WTC11 (cell line): Measurements from ENCODE around the gene KLK2. TPM values are rescaled to one million over a fixed set of nuclear protein-coding genes. Genes with fewer than 3 reads are reported as not detected.

Source experiments
- ATAC-seq: fragments of 200-7000 bp; cut with Tn5 transposase; 2 replicates; pipeline ENCODE4 v1.10.0; 2021; ENCODE audit warnings: mild to moderate bottlenecking, moderate library complexity
- CTCF ChIA-PET: fragments of 300-600 bp; sonication (Branson Sonifier 250); formaldehyde crosslinking; loops from one replicate; lab custom pipeline; 2021; ENCODE audit warnings: antibody characterized with exemption; lab: Charles Lee
- POLR2A ChIA-PET: fragments of 350-600 bp; sonication (Branson Sonifier 250); formaldehyde crosslinking; loops from one replicate; lab custom pipeline; 2021; ENCODE audit warnings: antibody characterized with exemption; lab: Charles Lee
- DNase-seq: peaks from one replicate; pipeline ENCODE4 v3.0.0; 2021; ENCODE audit warnings: low spot score
- H3K27ac Mint-ChIP-seq: 2 replicates; pipeline ENCODE4 v1.8.0; 2021; ENCODE audit warnings: mixed read lengths
- H3K27me3 Mint-ChIP-seq: 2 replicates; pipeline ENCODE4 v1.8.0; 2021; ENCODE audit warnings: low read depth, mild to moderate bottlenecking, moderate library complexity, mixed read lengths
- H3K36me3 Mint-ChIP-seq: 2 replicates; pipeline ENCODE4 v1.8.0; 2021; ENCODE audit warnings: mixed read lengths
- H3K4me1 Mint-ChIP-seq: 2 replicates; pipeline ENCODE4 v1.8.0; 2022; ENCODE audit warnings: mixed read lengths
- H3K4me3 Mint-ChIP-seq: 2 replicates; pipeline ENCODE4 v1.8.0; 2021; ENCODE audit warnings: mild to moderate bottlenecking, moderate library complexity, mixed read lengths
- H3K9me3 Mint-ChIP-seq: 2 replicates; pipeline ENCODE4 v1.8.0; 2021; ENCODE audit warnings: mixed read lengths
- AR ChIP-seq: fragments of 250-450 bp; sonication (Bioruptor Pico); IDR thresholded peaks from 2 replicates; pipeline ENCODE4 v1.9.0; 2021; ENCODE audit warnings: mild to moderate bottlenecking
- CREB1 ChIP-seq: sonication (generic); formaldehyde crosslinking; IDR thresholded peaks from 2 replicates; pipeline ENCODE4 v1.8.0; 2023; ENCODE audit warnings: mild to moderate bottlenecking, missing genetic modification reagents
- CTCF ChIP-seq: fragments of 200-600 bp; IDR thresholded peaks from 2 replicates; pipeline ENCODE4 v1.8.0; 2022; ENCODE audit warnings: antibody characterized with exemption
- E2F5 ChIP-seq: sonication (generic); formaldehyde crosslinking; IDR thresholded peaks from 2 replicates; pipeline ENCODE4 v1.8.1; 2022; ENCODE audit warnings: mild to moderate bottlenecking, moderate library complexity, missing genetic modification reagents
- EMX1 ChIP-seq: fragments of 250-450 bp; sonication (Bioruptor Pico); IDR thresholded peaks from 2 replicates; pipeline ENCODE4 v1.8.0; 2021; ENCODE audit warnings: mild to moderate bottlenecking
- FOXK1 ChIP-seq: sonication (generic); formaldehyde crosslinking; IDR thresholded peaks from 2 replicates; pipeline ENCODE4 v1.8.0; 2022; ENCODE audit warnings: mild to moderate bottlenecking, moderate library complexity, missing genetic modification reagents
- FOXP1 ChIP-seq: sonication (generic); formaldehyde crosslinking; IDR thresholded peaks from 2 replicates; pipeline ENCODE4 v1.8.0; 2022; ENCODE audit warnings: missing genetic modification reagents, mild to moderate bottlenecking, moderate library complexity, borderline replicate concordance
- GABPB1 ChIP-seq: sonication (generic); formaldehyde crosslinking; IDR thresholded peaks from 2 replicates; pipeline ENCODE4 v1.8.1; 2023; ENCODE audit warnings: mild to moderate bottlenecking, missing genetic modification reagents
- HMGXB4 ChIP-seq: sonication (generic); formaldehyde crosslinking; IDR thresholded peaks from 2 replicates; pipeline ENCODE4 v1.8.1; 2023; ENCODE audit warnings: mild to moderate bottlenecking, moderate library complexity, missing genetic modification reagents
- IRF2 ChIP-seq: sonication (generic); formaldehyde crosslinking; IDR thresholded peaks from 2 replicates; pipeline ENCODE4 v1.8.0; 2022; ENCODE audit warnings: low read depth, missing genetic modification reagents, borderline replicate concordance
- JUN ChIP-seq: sonication (generic); formaldehyde crosslinking; IDR thresholded peaks from 2 replicates; pipeline ENCODE4 v1.8.0; 2023; ENCODE audit warnings: mild to moderate bottlenecking, missing genetic modification reagents
- MAX ChIP-seq: sonication (generic); formaldehyde crosslinking; IDR thresholded peaks from 2 replicates; pipeline ENCODE4 v1.8.0; 2022; ENCODE audit warnings: mild to moderate bottlenecking, missing genetic modification reagents
- MXD4 ChIP-seq: fragments of 250-450 bp; sonication (Bioruptor Pico); IDR thresholded peaks from 2 replicates; pipeline ENCODE4 v1.8.0; 2021; ENCODE audit warnings: mild to moderate bottlenecking, moderate library complexity, borderline replicate concordance
- NFYB ChIP-seq: sonication (generic); formaldehyde crosslinking; conservative IDR thresholded peaks from 2 replicates; pipeline ENCODE4 v1.8.0; 2022; ENCODE audit warnings: low read depth, missing genetic modification reagents
- NR2C2 ChIP-seq: sonication (generic); formaldehyde crosslinking; IDR thresholded peaks from 2 replicates; pipeline ENCODE4 v1.8.0; 2022; ENCODE audit warnings: mild to moderate bottlenecking, missing genetic modification reagents
- RELA ChIP-seq: sonication (generic); formaldehyde crosslinking; IDR thresholded peaks from 2 replicates; pipeline ENCODE4 v1.8.1; 2022; ENCODE audit warnings: missing genetic modification reagents, mild to moderate bottlenecking, borderline replicate concordance
- RORB ChIP-seq: fragments of 250-450 bp; sonication (Bioruptor Pico); IDR thresholded peaks from 2 replicates; pipeline ENCODE4 v1.9.0; 2021; ENCODE audit warnings: mild to moderate bottlenecking
- SMAD4 ChIP-seq: sonication (generic); formaldehyde crosslinking; IDR thresholded peaks from 2 replicates; pipeline ENCODE4 v1.8.0; 2022; ENCODE audit warnings: mild to moderate bottlenecking, missing genetic modification reagents
- TCF7 ChIP-seq: sonication (generic); formaldehyde crosslinking; IDR thresholded peaks from 2 replicates; pipeline ENCODE4 v1.8.0; 2022; ENCODE audit warnings: mild to moderate bottlenecking, low read depth, missing genetic modification reagents, moderate library complexity
- TEAD1 ChIP-seq: sonication (generic); formaldehyde crosslinking; IDR thresholded peaks from 2 replicates; pipeline ENCODE4 v1.8.0; 2022; ENCODE audit warnings: mild to moderate bottlenecking, missing genetic modification reagents
- USF2 ChIP-seq: sonication (generic); formaldehyde crosslinking; IDR thresholded peaks from 2 replicates; pipeline ENCODE4 v1.8.1; 2023; ENCODE audit warnings: mild to moderate bottlenecking, missing genetic modification reagents, moderate library complexity
- ZNF232 ChIP-seq: sonication (generic); formaldehyde crosslinking; IDR thresholded peaks from 2 replicates; pipeline ENCODE4 v1.8.0; 2022; ENCODE audit warnings: mild to moderate bottlenecking, missing genetic modification reagents
- ZNF317 ChIP-seq: sonication (generic); formaldehyde crosslinking; IDR thresholded peaks from 2 replicates; pipeline ENCODE4 v1.8.1; 2023; ENCODE audit warnings: low read depth, mild to moderate bottlenecking, moderate library complexity, missing genetic modification reagents, borderline replicate concordance
- ZNF396 ChIP-seq: fragments of 250-450 bp; sonication (Bioruptor Pico); IDR thresholded peaks from 2 replicates; pipeline ENCODE4 v1.8.0; 2021; ENCODE audit warnings: mild to moderate bottlenecking, moderate library complexity, borderline replicate concordance
- ZNF423 ChIP-seq: fragments of 250-450 bp; sonication (Bioruptor Pico); IDR thresholded peaks from 2 replicates; pipeline ENCODE4 v2.1.2; 2022; ENCODE audit warnings: mild to moderate bottlenecking, moderate library complexity
- total RNA-seq: library from RNA; stranded (reverse); gene quantifications from 3 replicates; pipeline ENCODE4 v1.2.3, GENCODE V29; 2021
- TF ChIP-seq, protein P1 (sequence below): sonication (generic); formaldehyde crosslinking; IDR thresholded peaks from 2 replicates; pipeline ENCODE4 v1.8.1; 2022; ENCODE audit warnings: low read depth, mild to moderate bottlenecking, moderate library complexity, missing genetic modification reagents, borderline replicate concordance

Gene KLK2
- total RNA-seq, 1 experiment from 2014 or later = not detected

- DNase-seq (no peak), ATAC-seq (peak; percentile 44)
- CTCF ChIA-PET = interaction anchor here (0.5 kb wide), 1 partner anchor 68 kb away, joined by 3 read pairs; no protein-coding TSS in a partner anchor
- Mint-ChIP-seq H3K9me3 (no peaks in the 10 kb centered on the region), H3K27ac (no peak overlapping the region), H3K4me3 (peak overlapping the region; percentile 83), H3K27me3 (peaks cover 62% of the 10 kb centered on the region), H3K4me1 (peaks cover 19% of the 10 kb centered on the region), H3K36me3 (no peaks in the 10 kb centered on the region)
- TF ChIP-seq ZNF423 (CRISPR knock-in tag) = no peak
- TF ChIP-seq CTCF = no peak
- TF ChIP-seq TEAD1 = no peak
- TF ChIP-seq RORB (CRISPR knock-in tag) = no peak
- TF ChIP-seq, protein P1, sequence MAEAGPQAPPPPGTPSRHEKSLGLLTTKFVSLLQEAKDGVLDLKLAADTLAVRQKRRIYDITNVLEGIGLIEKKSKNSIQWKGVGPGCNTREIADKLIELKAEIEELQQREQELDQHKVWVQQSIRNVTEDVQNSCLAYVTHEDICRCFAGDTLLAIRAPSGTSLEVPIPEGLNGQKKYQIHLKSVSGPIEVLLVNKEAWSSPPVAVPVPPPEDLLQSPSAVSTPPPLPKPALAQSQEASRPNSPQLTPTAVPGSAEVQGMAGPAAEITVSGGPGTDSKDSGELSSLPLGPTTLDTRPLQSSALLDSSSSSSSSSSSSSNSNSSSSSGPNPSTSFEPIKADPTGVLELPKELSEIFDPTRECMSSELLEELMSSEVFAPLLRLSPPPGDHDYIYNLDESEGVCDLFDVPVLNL (CRISPR knock-in tag) = no peak
- TF ChIP-seq CREB1 (CRISPR knock-in tag) = no peak
- no peak for TF ChIP-seq RELA (CRISPR knock-in tag)
- TF ChIP-seq SMAD4 = no peak
- no peak for TF ChIP-seq JUN (CRISPR knock-in tag)
- TF ChIP-seq GABPB1 (CRISPR knock-in tag) = no peak
- TF ChIP-seq EMX1 (CRISPR knock-in tag) = no peak
- no peak for TF ChIP-seq ZNF317 (CRISPR knock-in tag)
- no peak for TF ChIP-seq AR
- no peak for TF ChIP-seq FOXK1 (CRISPR knock-in tag)
- no peak for TF ChIP-seq NR2C2 (CRISPR knock-in tag)
- no peak for TF ChIP-seq ZNF232 (CRISPR knock-in tag)
- no peak for TF ChIP-seq USF2 (CRISPR knock-in tag)
- no peak for TF ChIP-seq MXD4
- POLR2A ChIA-PET = no interaction called here
Measured at GRCh38 chr19:50835103-50835784, 38.0 kb upstream of the KLK2 start.

DNA sequence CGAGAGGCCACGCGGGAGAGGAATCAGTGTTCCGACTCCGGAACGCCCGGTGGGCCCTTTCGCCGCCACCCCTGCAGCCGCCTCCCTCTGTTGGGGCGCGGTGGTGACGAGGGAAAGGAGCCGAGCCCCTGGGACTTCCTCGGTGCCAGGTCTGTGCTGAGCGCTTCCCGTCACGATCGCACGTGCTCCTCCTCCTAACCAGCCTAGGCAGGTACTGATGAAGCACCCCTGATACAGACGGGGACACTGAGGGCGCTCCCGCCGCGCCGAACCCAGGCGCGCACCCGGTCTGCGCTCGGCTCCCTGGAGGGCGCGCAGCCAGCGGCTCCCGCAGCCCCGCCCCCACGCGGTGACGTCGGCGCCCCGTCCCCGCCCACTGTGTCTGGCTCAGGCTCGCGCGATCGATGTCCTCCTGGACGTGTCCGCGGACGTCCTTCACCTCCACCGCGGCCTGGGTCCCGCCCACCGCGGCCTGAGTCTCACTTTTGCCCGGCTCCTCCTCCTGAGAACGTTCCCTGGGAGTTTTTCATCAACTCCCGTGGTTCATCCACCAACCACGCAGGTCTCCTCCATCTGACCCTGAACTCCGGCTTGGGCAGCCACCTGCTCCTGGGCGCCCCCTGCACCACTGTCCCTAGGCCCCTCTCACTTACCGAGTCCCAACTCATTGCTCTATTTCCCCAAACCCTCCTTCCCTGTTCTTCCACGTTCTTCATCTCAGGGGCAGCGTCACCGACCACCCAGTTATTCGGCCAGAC, 37.3 kb upstream of the KLK2 start:
- Mint-ChIP-seq H3K27me3 (peaks cover 68% of the 10 kb centered on the region), H3K4me3 (peak overlapping the region; percentile 83), H3K9me3 (no peaks in the 10 kb centered on the region), H3K4me1 (peaks cover 18% of the 10 kb centered on the region), H3K36me3 (no peaks in the 10 kb centered on the region), H3K27ac (no peak overlapping the region)
- ATAC-seq = peak; percentile 83
- POLR2A ChIA-PET = no interaction called here
- CTCF ChIA-PET = interaction anchor here (1.2 kb wide), 2 partner anchors 74 to 181 kb away, joined by 3 to 6 read pairs; no protein-coding TSS in a partner anchor
- peak; percentile 81 for DNase-seq
- TF ChIP-seq NR2C2 (CRISPR knock-in tag) = no peak
- peak; percentile 76; the same call in 1 of the 2 replicates for TF ChIP-seq HMGXB4
- TF ChIP-seq NFYB (CRISPR knock-in tag) = no peak
- TF ChIP-seq FOXP1 (CRISPR knock-in tag) = peak; percentile 79; the same call in 1 of the 2 replicates
- no peak for TF ChIP-seq IRF2 (CRISPR knock-in tag)
- no peak for TF ChIP-seq TCF7 (CRISPR knock-in tag)
- peak; percentile 66; the same call in 1 of the 2 replicates for TF ChIP-seq E2F5
- TF ChIP-seq MAX (CRISPR knock-in tag) = peak; percentile 32; the same call in 1 of the 2 replicates
- no peak for TF ChIP-seq ZNF396 (CRISPR knock-in tag)
